ENCODE results near the gene AKT1S1. TPM values are rescaled to one million over a fixed set of nuclear protein-coding genes. Genes with fewer than 3 reads are reported as not detected.

AKT1S1 gene
- total and polyA plus RNA-seq, 2 of the 13 experiments (the other 11 are each of a cell fraction or from before 2014, with no cell fraction given), result 13.5 to 27.8 TPM

GRCh38 chr19:49869009-49869483 is 8.1 kb downstream of the AKT1S1 start (continued):
- peak; percentile 88 for TF ChIP-seq AGO1 (IDR thresholded peaks at IDR 0.05; ENCODE audit: low read depth, low read length, poor library complexity, severe bottlenecking)
- TF ChIP-seq ZNF501 (CRISPR knock-in tag; IDR thresholded peaks at IDR 0.05), result no peak
- TF ChIP-seq KLF15 (CRISPR knock-in tag; IDR thresholded peaks at IDR 0.05; ENCODE audit: borderline replicate concordance), result no peak
- TF ChIP-seq RBAK (CRISPR knock-in tag; IDR thresholded peaks at IDR 0.05), result no peak
- no peak for TF ChIP-seq TP53 (CRISPR knock-in tag; conservative IDR thresholded peaks at IDR 0.05)
- no peak for TF ChIP-seq FOXK1 (CRISPR knock-in tag; IDR thresholded peaks at IDR 0.05; ENCODE audit: borderline replicate concordance, low read depth)
- no peak for TF ChIP-seq HNRNPH1 (optimal IDR thresholded peaks at IDR 0.05; ENCODE audit: low read depth, low read length)
- TF ChIP-seq YEATS4 (CRISPR knock-in tag; IDR thresholded peaks at IDR 0.05; ENCODE audit: borderline replicate concordance), result peak; percentile 9; the same call in 1 of the 2 replicates
- TF ChIP-seq, protein P1, sequence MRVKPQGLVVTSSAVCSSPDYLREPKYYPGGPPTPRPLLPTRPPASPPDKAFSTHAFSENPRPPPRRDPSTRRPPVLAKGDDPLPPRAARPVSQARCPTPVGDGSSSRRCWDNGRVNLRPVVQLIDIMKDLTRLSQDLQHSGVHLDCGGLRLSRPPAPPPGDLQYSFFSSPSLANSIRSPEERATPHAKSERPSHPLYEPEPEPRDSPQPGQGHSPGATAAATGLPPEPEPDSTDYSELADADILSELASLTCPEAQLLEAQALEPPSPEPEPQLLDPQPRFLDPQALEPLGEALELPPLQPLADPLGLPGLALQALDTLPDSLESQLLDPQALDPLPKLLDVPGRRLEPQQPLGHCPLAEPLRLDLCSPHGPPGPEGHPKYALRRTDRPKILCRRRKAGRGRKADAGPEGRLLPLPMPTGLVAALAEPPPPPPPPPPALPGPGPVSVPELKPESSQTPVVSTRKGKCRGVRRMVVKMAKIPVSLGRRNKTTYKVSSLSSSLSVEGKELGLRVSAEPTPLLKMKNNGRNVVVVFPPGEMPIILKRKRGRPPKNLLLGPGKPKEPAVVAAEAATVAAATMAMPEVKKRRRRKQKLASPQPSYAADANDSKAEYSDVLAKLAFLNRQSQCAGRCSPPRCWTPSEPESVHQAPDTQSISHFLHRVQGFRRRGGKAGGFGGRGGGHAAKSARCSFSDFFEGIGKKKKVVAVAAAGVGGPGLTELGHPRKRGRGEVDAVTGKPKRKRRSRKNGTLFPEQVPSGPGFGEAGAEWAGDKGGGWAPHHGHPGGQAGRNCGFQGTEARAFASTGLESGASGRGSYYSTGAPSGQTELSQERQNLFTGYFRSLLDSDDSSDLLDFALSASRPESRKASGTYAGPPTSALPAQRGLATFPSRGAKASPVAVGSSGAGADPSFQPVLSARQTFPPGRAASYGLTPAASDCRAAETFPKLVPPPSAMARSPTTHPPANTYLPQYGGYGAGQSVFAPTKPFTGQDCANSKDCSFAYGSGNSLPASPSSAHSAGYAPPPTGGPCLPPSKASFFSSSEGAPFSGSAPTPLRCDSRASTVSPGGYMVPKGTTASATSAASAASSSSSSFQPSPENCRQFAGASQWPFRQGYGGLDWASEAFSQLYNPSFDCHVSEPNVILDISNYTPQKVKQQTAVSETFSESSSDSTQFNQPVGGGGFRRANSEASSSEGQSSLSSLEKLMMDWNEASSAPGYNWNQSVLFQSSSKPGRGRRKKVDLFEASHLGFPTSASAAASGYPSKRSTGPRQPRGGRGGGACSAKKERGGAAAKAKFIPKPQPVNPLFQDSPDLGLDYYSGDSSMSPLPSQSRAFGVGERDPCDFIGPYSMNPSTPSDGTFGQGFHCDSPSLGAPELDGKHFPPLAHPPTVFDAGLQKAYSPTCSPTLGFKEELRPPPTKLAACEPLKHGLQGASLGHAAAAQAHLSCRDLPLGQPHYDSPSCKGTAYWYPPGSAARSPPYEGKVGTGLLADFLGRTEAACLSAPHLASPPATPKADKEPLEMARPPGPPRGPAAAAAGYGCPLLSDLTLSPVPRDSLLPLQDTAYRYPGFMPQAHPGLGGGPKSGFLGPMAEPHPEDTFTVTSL (CRISPR knock-in tag; IDR thresholded peaks at IDR 0.05; ENCODE audit: borderline replicate concordance), result no peak
- no peak for TF ChIP-seq ZNF737 (CRISPR knock-in tag; IDR thresholded peaks at IDR 0.05; ENCODE audit: borderline replicate concordance)
- no peak for TF ChIP-seq ZNF552 (CRISPR knock-in tag; IDR thresholded peaks at IDR 0.05; ENCODE audit: borderline replicate concordance)
- TF ChIP-seq, protein P2, sequence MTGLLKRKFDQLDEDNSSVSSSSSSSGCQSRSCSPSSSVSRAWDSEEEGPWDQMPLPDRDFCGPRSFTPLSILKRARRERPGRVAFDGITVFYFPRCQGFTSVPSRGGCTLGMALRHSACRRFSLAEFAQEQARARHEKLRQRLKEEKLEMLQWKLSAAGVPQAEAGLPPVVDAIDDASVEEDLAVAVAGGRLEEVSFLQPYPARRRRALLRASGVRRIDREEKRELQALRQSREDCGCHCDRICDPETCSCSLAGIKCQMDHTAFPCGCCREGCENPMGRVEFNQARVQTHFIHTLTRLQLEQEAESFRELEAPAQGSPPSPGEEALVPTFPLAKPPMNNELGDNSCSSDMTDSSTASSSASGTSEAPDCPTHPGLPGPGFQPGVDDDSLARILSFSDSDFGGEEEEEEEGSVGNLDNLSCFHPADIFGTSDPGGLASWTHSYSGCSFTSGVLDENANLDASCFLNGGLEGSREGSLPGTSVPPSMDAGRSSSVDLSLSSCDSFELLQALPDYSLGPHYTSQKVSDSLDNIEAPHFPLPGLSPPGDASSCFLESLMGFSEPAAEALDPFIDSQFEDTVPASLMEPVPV (CRISPR knock-in tag; IDR thresholded peaks at IDR 0.05), result no peak
- no peak; the same call in 1 of the 2 replicates for TF ChIP-seq ZBTB14 (CRISPR knock-in tag; IDR thresholded peaks at IDR 0.05)
- no peak for TF ChIP-seq SATB2 (CRISPR knock-in tag; IDR thresholded peaks at IDR 0.05)
- no peak for TF ChIP-seq ELF3 (CRISPR knock-in tag; IDR thresholded peaks at IDR 0.05)
- TF ChIP-seq, protein P3, sequence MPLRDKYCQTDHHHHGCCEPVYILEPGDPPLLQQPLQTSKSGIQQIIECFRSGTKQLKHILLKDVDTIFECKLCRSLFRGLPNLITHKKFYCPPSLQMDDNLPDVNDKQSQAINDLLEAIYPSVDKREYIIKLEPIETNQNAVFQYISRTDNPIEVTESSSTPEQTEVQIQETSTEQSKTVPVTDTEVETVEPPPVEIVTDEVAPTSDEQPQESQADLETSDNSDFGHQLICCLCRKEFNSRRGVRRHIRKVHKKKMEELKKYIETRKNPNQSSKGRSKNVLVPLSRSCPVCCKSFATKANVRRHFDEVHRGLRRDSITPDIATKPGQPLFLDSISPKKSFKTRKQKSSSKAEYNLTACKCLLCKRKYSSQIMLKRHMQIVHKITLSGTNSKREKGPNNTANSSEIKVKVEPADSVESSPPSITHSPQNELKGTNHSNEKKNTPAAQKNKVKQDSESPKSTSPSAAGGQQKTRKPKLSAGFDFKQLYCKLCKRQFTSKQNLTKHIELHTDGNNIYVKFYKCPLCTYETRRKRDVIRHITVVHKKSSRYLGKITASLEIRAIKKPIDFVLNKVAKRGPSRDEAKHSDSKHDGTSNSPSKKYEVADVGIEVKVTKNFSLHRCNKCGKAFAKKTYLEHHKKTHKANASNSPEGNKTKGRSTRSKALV (CRISPR knock-in tag; IDR thresholded peaks at IDR 0.05), result no peak
- TF ChIP-seq ZC3H13 (CRISPR knock-in tag; IDR thresholded peaks at IDR 0.05), result no peak
